HepG2 (cell line): ENCODE results near the gene KBTBD2. TPM values are rescaled to one million over a fixed set of nuclear protein-coding genes. Genes with fewer than 3 reads are reported as not detected.

ENCODE experiments used
- EED ChIP-seq: sonication (generic); formaldehyde crosslinking; IDR thresholded peaks from 2 replicates; pipeline ENCODE4 v1.5.0; 2020; ENCODE audit warnings: mild to moderate bottlenecking, missing genetic modification reagents
- FOXC1 ChIP-seq: sonication (generic); formaldehyde crosslinking; IDR thresholded peaks from 2 replicates; pipeline ENCODE4 v1.8.0; 2022; ENCODE audit warnings: mild to moderate bottlenecking, missing genetic modification reagents, borderline replicate concordance
- MED13 ChIP-seq: sonication (generic); formaldehyde crosslinking; IDR thresholded peaks from 2 replicates; pipeline ENCODE4 v1.5.0; 2020; ENCODE audit warnings: missing genetic modification reagents
- MXD4 ChIP-seq: IDR thresholded peaks from 2 replicates; pipeline ENCODE4 v1.6.1; 2016; ENCODE audit warnings: mild to moderate bottlenecking, missing biosample characterization, missing genetic modification reagents
- PHF21A ChIP-seq: sonication (generic); formaldehyde crosslinking; IDR thresholded peaks from 2 replicates; pipeline ENCODE4 v1.5.0; 2020; ENCODE audit warnings: mild to moderate bottlenecking, missing genetic modification reagents
- RFXAP ChIP-seq: sonication (generic); formaldehyde crosslinking; IDR thresholded peaks from 2 replicates; pipeline ENCODE4 v1.4.0; 2020; ENCODE audit warnings: missing genetic modification reagents, borderline replicate concordance
- TOE1 ChIP-seq: sonication (generic); formaldehyde crosslinking; IDR thresholded peaks from 2 replicates; pipeline ENCODE4 v1.4.0; 2020; ENCODE audit warnings: mild to moderate bottlenecking, missing genetic modification reagents
- U2AF1 ChIP-seq: fragments of 200-400 bp; formaldehyde crosslinking; optimal IDR thresholded peaks from 2 replicates; pipeline ENCODE3; 2017; ENCODE audit warnings: mild to moderate bottlenecking, low read depth, low read length
- XRCC5 ChIP-seq: fragments of 200-400 bp; formaldehyde crosslinking; optimal IDR thresholded peaks from 2 replicates; pipeline ENCODE3; 2017; ENCODE audit warnings: mild to moderate bottlenecking, low read length
- ZNF12 ChIP-seq: sonication (generic); formaldehyde crosslinking; IDR thresholded peaks from 2 replicates; pipeline ENCODE4 v1.5.0; 2020; ENCODE audit warnings: missing genetic modification reagents
- ZNF569 ChIP-seq: sonication (generic); formaldehyde crosslinking; IDR thresholded peaks from 2 replicates; pipeline ENCODE4 v1.5.0; 2020; ENCODE audit warnings: mild to moderate bottlenecking, missing genetic modification reagents, moderate library complexity, borderline replicate concordance
- ZNF609 ChIP-seq: sonication (generic); formaldehyde crosslinking; IDR thresholded peaks from 2 replicates; pipeline ENCODE4 v1.4.0; 2020; ENCODE audit warnings: mild to moderate bottlenecking, missing genetic modification reagents, borderline replicate concordance
- ZNF615 ChIP-seq: sonication (generic); formaldehyde crosslinking; IDR thresholded peaks from 2 replicates; pipeline ENCODE4 v1.5.0; 2020; ENCODE audit warnings: mild to moderate bottlenecking, missing genetic modification reagents, borderline replicate concordance
- polyA plus RNA-seq, 8 experiments: library from polyadenylated mRNA; depleted of rRNA in 3 of 8; stranded (reverse) in 7 of 8; unstranded in 1 of 8; fragments of >200 nt; fragmentation: Illumina TruSeq in 4 of 8; extraction: Trizol in 4 of 8; gene quantifications; 2 replicates each; pipeline versions ENCODE4 v1.2.1 to v1.2.3, GENCODE V29; 2011 to 2016; ENCODE audit warnings: low read depth in 4 of 8, missing spikeins in 1 of 8, mixed read lengths in 1 of 8; ENCODE audit not compliant: insufficient read depth in 1 of 8
- total RNA-seq, 5 experiments: library from RNA; depleted of rRNA; stranded (reverse); fragments of >200 nt; fragmentation: Illumina TruSeq; extraction: Trizol; gene quantifications; 2 replicates each; pipeline ENCODE4 v1.2.3, GENCODE V29; 2016; ENCODE audit warnings: low read depth in 1 of 5

The KBTBD2 gene
- total and polyA plus RNA-seq, 2 of the 13 experiments (the other 11 are each of a cell fraction or from before 2014, with no cell fraction given): 24.0 to 25.2 TPM

GRCh38 chr7:32891800-32892520, 400 bp upstream of the KBTBD2 start (continued):
- no peak for TF ChIP-seq ZNF12 (CRISPR knock-in tag)
- no peak for TF ChIP-seq MXD4 (CRISPR knock-in tag)
- TF ChIP-seq TOE1 (CRISPR knock-in tag): no peak
- TF ChIP-seq XRCC5: no peak
- peak; percentile 40; the same call in 1 of the 2 replicates for TF ChIP-seq ZNF609
- no peak for TF ChIP-seq ZNF569 (CRISPR knock-in tag)
- TF ChIP-seq PHF21A (CRISPR knock-in tag): peak; percentile 76
- peak; percentile 57; the same call in 1 of the 2 replicates for TF ChIP-seq ZNF615 (CRISPR knock-in tag)
- no peak for TF ChIP-seq FOXC1 (CRISPR knock-in tag)
- no peak for TF ChIP-seq MED13 (CRISPR knock-in tag)
- TF ChIP-seq RFXAP (CRISPR knock-in tag): peak; percentile 77
- TF ChIP-seq EED: no peak
- TF ChIP-seq U2AF1: no peak
